UCSD-AML1 (cell line): ENCODE measurements around the gene TMEM107.
A peak's percentile ranks its signal among the peaks of the same experiment; 100 is the strongest.
"Not testable (repeated sequence)": the region's sequence is repeated elsewhere in the genome, so short reads cannot be mapped to it uniquely, and the experiment has no call there.

Experiments used
- DNase-seq: peaks from one replicate; lab custom pipeline; 2025; ENCODE audit not compliant: unreplicated experiment; lab: John Stamatoyannopoulos, UW

TMEM107 gene

GRCh38 chr17:8176197-8176940, at the start of gene TMEM107:
TMEM107 (minus strand) TSS chr17:8176380; CDS start chr17:8176286, 94 bp downstream.
- DNase-seq = peak; percentile 86

- DNase-seq = no peak
Observed at GRCh38 chr17:8224891-8225812, 49.0 kb upstream of the TMEM107 start.

DNA sequence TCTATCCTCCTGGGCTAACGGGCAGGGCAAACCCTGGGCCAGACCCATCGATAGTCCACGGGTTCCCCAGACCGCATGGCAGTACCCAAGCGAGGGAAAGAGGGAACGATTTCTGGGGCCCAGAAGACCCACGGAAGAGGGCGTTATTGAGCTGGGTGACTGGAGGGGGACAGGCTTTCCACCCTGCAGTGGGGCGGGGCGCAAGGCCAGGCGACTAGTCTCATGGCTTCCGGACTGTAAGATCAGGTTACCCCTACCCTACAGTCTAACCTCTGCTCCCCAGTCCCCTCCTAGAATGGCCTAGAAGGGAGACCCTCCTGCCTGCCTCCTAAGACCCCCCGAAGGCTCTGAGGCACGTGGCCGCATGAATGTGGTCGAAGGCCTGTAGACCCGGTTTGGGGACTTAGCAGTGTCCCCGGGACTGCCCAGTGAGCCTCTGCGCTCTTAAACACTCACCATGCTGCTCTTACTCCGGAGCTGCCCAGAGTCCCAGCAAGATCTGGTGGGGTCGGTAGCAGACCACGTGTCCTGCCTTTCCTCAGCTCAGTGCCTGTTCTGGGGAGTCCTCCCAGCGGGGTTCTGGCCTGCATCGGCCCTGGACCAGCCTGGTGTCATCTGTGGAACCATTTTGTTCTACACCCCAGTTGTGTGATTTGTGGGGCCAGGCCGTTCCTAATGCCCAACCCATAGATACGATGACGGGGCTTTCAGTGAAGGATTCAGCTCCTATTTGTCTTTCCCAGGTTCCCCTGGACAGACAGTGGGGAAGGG, 47.4 kb upstream of the TMEM107 start:
- DNase-seq = peak; percentile 85

GRCh38 chr17:8222630-8223355, 46.6 kb upstream of the TMEM107 start:
- DNase-seq = peak; percentile 95

- no peak for DNase-seq
Observed at GRCh38 chr17:8222380-8222629, 46.1 kb upstream of the TMEM107 start.

GRCh38 chr17:8221663-8222379, 45.6 kb upstream of the TMEM107 start:
- DNase-seq = peak; percentile 87

GRCh38 chr17:8220783-8221662, 44.8 kb upstream of the TMEM107 start:
- peak; percentile 92 for DNase-seq

DNA sequence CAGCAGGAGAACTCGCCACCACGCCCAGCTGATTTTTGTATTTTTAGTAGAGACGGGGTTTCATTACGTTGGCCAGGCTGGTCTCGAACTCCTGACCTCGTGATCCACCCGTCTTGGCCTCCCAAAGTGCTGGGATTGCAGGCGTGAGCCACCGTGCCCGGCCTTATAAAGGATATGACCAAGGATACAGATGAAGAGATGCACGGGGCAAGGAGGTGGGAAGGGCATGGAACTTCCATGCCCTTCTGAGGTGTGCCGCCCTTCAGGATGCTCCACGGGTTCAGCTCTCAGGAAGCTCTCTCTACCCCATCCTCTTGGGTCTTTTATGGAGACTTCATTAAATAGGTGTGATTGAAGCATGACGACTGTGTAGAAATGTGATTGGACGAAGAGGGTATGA, 37.8 kb upstream of the TMEM107 start:
- DNase-seq = not testable (repeated sequence)

GRCh38 chr17:8212312-8213180, 36.4 kb upstream of the TMEM107 start:
- DNase-seq = no peak

GRCh38 chr17:8210761-8211458, 34.7 kb upstream of the TMEM107 start:
- DNase-seq = no peak

DNA sequence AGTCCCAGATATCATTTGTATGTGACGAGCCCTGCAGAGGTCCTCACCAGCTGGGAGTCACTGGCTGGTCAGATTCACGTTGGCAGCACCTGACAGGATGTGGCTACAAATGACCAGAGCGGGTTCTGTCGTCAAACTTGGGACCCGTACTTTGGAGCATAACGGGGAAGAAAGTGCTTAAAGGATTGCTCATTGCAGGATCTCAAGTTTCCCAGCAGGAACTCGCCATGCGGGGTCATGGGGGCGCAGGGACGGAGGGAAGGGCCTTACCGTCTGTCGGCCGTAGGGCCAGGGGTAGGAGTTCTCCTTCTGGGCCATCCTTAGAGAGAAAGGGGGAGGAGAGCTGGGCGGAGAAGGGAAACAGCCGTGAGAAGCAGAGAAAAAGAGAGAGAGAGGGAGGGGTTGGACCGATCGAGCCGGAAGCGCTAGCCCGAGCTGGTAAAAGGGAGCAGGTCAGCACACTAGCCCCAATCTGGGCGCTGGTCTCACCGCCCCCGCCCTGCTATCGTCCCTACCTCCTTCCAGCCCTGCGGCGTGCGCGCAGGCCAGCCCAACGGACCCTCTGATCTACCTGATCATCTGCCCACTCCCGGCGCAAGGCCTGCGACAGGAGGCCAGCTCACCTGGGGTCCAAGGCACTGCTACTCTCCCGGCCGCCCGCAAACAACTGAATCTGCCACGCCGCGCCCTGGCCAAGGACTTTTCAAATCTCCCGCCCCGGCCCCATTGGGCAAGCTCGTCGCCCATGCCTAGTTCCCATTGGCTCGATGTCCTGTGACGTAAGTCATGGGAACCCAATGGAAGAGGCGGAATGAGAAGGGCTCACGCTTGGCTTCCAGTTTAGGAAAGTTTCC, 34.0 kb upstream of the TMEM107 start, which contains the start of gene AURKB:
AURKB (minus strand) TSS at position 669 of the 854 bp plus-strand sequence; CDS start at position 318, 351 bp downstream.
- peak; percentile 86 for DNase-seq

GRCh38 chr17:8206536-8206935, 30.4 kb upstream of the TMEM107 start:
- no peak for DNase-seq

DNA sequence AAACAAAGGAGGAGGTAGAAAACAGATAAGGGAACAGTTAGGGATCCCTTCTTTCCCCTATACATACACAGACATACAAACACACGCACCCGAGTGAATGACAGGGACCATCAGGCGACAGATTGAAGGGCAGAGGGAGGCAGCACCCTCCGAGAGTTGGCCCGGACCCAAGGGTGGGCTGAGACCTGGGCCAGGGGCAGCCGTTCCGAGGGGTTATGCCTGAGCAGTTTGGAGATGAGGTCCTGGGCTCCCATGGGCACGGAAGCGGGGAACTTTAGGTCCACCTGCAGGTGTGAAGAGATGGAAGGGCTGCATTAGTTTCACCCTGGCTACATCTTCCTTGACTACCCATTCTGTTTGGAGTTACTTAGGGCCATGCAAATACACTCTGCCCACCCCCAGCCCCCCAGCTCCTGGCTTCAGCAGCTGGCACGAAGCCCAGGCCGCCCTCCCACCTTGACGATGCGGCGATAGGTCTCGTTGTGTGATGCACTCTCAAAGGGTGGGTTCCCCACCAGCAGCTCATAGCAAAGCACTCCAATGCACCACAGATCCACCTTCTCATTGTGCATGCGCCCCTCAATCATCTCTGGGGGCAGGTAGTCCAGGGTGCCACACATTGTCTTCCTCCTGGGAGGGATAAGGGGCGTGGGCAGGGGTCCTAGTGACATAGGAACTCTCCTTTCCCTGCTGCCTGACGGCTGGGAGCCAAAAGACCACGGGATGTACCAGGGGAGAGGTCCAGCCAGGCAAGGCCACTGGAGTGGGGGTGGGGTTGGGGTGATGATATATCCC, 28.8 kb upstream of the TMEM107 start:
- no peak for DNase-seq

DNA sequence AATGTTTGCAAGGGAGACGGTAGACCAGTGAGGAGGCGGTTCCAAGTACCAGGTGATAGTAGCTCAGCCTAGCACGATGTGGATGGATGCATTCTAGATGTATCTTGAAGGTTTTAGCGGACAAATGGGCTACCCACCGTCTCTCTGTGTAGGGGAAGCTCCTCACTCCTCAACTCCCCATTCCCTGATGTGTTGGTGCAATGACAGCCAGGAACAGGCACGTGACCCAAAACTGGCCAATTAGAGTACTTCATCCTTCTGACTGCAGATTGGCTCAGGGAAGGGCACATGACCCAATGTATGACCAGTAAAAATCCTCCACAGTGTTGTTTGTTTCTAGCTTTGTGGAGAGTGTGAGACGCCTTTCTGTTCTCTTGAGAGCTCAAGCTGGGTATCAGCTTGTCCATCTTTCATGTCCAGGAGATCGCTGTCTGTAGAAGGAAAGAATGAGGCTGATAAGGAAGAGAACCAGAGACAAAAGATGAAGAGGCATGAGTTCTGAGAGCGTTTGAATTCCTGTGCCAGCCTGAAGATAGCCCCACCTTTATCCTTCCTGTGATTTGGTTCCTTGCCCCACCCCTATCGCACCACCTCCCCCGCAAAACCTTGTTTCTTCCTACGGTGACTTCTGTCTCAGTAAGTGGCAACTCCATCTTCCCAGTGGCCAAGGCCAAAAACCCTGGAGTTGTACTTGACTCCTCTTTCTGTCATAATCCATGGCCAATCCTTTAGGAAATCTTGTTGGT, 16.1 kb upstream of the TMEM107 start:
- no peak for DNase-seq

GRCh38 chr17:8190506-8190905, 14.3 kb upstream of the TMEM107 start:
- DNase-seq = no peak
